Fibroblast of skin of left quadriceps (primary cell): ENCODE measurements around the gene CRMP1.
"Not testable (repeated sequence)": the region's sequence is repeated elsewhere in the genome, so short reads cannot be mapped to it uniquely, and the experiment has no call there.

Experiments used
- DNase-seq, 2 experiments: peaks; one replicate each; pipeline ENCODE4 v3.0.0-alpha.2; 2013; ENCODE audit warnings: low read depth in 2 of 2

Gene CRMP1

DNA sequence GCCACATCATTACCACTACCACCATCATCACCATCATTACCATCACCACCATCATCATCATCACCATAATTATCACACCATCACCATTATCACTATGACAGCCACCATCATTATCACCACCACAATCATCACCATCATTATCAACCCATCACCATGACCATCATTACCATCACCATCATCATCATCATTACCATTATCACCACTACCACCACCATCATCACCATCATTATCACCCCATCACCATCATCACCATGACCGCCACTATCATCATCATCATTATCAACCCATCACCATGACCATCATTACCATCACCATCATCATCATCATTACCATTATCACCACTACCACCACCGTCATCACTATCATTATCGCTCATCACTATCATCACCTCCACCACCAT lies 36.5 kb downstream of the CRMP1 start:
- DNase-seq = not testable (repeated sequence)

DNA sequence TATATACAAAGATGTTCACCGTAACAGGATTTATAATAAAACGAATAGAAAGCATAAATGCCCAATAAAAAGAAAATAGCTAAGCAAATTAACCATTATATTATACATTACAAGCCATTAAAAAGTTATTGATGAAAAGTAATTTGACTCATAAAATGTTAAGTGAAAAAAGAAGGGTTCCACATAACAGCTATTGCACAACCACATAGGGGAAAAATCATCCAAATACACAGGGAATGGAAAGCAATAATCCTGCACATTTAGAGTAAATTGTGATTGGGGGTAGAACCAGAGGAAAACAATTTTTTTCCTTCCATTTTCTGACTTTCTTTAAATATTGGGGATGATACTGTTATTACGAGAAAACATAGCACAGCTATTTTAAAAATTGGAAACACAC lies 38.0 kb downstream of the CRMP1 start:
- DNase-seq = no peak

DNA sequence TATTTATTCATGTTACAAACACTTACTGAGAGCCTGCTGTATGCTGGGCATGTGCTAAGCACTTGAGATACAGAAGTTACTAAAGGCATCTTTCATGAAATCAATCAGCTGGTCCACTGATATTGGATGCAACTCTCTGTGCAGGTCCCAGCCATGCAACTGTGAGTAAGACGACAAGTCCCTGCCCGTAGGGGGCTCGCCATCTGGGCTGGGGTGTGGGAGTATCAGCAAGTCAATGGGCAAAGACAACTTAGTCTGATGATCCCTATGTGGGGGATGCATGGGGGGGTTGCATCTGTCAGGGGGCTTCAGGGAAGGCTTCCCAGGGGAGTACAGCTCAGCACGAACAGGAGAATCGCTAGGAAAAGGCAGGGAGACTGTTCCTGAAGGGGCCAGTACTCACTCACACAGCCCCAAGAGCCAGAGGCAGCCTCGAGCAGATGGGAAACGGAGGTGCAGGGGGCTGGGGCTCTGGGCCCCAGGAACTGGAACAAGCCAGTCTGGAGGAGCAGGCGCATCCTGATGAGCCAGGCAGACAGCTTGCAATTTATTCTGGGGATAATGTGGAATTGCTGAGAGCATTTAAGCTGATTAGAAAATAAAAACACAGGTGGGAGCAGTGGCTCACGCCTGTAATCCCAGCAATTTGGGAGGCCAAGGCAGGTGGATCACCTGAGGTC lies 40.2 kb downstream of the CRMP1 start:
- no peak for DNase-seq

DNA sequence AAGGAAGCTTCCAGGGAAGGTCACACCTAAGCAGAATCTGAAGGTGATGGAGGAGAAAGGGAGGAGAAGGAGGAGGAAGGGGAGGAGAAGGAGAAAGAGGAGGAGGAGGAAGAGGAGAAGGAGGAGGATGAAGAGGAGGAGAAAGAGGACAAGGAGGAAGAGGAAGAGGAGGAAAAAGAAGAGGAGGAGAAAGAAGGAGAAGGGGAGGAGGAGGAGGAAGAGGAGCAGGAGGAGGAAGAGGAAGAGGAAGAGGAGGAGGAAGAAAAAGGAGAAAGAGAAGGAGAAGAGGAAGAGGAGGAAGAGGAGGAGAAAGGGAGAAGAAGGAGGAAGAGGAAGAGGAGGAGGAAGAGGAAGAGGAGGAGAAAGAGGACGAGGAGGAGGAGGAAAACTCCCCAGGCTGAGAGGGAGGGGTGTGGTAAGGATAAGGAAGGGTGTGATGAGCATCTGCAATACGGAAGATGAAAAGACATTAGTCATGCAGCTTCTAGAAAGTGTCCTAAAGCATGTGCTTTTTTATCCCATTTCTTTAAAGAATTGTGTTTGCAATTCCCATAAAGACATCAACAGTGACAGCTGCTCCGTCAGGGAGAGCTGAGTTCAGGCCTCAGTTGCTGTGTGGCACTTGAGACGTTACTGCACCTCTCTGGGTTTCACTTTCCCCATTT lies 41.1 kb downstream of the CRMP1 start:
- DNase-seq = no peak

DNA sequence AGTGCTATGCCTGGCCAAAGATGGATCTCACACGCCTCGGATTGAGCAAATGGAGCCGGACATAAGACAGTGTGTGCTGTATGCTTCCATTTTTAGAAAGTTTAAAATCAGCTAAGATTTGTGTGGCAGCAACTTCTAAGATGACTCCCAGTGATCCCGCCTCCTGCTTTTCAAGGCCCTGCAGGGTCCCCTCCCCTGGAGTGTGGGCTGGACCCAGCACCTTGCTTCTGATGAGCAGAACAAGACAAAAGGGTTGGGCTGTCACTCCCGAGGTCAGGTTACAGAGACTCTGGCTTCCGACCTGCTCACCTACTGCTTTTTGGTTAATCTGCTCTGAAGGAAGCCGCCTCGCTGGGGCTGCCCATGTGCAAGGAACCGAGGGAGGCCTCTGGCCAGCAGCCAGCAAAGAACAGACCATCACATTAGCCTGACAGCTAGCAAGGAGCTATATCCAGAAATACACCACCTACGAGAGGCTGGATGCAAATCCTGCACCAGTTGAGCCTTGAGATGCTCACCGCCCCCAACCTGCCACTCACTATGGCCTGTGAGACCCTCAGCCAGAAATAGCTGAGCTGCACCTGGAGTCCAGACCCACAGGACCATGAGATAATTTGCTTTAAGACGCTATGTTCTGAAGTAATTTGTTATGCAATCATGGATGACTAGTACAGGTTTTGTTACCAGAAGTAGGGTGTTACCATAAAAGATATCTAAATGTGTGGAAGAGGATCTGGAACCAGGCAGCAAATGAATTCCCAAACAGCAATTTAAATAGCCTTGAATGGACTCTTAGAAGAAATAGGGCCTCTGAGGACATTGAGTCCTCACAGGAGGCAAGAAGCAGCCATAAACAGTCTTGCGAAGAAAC lies 47.6 kb downstream of the CRMP1 start:
- DNase-seq = no peak

DNA sequence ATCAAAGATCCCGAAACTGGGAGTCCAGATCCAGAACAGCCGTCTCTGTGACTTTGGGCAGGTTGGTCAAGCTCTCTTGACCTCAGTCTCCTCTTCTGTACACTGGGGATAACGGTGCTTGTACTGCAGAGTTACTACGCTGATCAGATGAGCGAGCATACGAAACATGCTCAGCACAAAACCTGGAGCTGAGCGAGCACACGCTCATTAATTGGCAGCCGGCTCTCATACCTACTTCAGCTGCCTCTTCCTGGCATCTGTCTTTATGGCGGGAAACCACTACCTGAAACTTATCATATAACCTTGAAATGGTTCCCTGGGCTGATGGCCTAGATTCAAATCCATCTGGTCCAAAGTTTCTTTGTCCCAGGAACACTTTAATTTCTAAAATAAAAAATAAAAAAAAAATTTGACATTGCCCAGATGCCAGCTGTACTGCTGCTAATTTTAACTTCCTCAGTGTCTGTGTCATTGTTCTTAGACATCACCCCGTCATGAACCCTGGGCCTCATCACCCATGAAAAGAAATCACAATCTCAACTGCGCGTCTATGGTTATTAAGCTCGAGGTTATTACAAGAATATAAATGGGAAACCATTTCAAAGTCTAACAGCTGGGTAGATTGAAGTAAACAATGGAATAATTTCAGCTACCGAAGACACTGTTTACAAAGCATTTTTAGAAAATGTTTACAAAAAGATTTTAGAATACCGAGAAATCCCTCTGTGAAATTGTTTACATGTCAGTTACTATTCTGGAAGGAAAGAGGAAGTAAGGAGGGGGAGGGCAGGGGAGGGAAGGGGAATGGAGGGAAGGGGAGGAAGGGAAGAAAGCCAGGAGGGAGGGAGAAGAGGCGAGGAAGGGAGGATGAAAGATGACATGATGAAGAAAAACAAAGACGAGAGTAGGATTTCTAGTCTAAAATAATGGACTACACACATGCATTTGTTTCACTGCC lies 49.0 kb downstream of the CRMP1 start:
- no peak for DNase-seq

DNA sequence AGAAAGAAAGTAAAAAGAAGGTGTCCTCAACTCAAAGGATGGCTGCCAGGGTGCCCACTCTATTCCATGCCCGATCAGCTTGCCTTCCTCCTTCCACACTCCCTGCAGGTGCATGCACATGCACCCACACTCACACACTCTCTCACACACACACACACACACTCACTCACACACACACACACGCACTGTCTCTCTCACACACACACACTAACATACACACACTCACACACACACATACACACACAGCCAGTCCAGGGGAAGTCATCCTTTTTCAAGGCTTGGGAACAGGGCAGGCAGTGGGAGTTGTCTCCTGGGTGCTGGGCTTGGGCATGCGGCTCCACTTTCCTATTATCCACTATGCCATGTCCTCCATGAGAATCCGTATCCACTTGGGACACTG lies 50.4 kb downstream of the CRMP1 start:
- no peak for DNase-seq

DNA sequence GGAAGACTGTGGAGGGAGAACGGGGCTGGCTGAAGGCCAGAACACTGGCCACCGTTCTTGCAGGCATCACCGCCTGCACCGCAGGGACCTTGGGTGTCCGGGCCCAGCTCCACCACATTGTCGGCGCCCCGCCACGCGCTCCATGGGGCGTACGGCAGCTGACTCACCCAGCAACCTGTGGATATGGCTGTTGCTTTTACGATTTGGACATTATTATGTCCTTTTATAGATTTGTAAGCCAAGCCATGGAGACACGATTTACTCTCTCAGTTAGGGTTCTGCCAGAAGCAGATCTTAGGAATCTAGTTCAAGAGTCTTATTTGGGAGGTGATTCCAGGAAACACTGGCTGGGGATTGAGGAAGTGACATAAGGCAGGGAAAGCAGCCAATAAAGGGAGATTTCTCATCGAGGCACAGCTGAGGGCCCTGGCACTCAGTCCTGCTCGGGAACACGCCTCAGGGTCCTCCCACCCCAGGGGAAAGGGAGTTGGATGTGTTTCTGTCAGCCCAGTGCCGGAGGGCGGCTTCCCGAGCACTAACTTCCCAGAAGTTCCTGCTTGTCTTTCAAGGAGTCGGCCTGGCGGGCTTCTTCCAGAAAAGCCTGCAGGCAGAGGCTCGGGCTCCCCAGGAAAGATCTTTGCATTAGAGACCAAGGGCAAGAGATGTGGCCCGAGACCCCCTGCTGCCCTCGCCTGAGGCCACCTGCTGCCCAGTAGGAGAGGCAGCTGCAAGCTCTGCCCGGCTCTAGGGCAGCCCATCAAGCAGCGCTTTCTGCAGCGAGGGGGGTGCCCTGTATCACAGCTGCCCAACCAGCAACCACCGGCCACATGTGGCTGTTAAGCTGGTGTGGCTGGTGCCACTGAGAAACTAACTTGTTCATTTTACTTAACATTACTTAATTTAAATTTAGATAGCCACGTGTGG lies 52.9 kb downstream of the CRMP1 start:
- peak in 1 of 2 experiments; percentile 2 for DNase-seq

DNA sequence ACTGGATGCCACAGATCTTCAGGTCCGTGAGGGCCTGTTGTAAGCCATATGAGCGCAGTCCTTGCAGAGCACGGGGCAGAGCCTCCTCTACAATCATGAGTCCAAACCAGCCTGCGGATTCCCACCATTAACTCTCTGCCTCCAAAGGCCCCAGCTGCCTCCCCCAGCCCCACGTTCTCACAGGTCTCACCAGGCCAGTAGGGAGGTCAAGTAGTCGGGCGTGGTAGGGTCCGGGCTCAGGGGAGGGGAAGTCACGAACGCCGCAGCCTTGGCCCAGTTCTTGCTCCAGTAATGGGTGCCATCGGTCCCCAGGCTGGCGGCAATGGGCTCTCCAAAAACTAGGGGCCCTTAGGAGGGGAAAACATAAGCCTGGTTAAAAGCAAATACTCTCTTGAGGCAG lies 53.6 kb downstream of the CRMP1 start:
- no peak for DNase-seq

DNA sequence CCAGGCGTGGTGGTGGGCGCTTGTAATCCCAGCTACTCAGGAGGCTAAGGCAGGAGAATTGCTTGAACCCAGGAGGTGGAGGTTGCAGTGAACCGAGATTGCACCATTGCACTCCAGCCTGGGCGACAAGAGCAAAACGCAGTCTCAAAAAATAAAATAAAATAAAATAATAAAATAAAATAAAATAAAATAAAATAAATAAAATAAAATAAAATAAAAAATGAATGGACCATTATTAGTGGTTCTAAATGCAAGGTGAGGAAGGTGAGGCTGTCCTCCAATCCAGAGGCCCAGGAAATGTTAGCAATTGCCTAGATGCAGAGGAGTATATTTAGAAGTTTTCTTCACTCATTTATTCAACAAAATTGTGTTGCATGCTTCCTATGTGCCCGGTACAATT lies 55.4 kb downstream of the CRMP1 start:
- DNase-seq = not testable (repeated sequence)

DNA sequence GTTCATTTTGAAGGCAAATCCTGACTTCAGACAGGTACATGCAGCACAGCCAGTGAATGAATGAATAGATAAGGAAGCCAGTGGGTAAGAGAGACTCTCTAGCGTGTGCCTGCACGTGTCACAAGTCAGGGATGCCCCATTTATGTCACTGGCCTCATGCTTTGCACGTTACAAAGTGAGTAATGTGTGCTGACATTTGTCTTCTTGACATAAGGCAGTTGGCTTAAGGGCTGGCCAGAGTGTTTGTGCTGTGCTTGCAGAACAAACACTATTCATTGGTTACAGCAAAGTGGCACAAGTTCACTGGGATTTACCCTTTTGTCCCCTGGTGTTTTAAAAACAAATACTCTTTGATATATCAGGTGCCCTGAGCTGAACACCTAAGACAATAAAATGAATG lies 55.9 kb downstream of the CRMP1 start:
- no peak for DNase-seq

DNA sequence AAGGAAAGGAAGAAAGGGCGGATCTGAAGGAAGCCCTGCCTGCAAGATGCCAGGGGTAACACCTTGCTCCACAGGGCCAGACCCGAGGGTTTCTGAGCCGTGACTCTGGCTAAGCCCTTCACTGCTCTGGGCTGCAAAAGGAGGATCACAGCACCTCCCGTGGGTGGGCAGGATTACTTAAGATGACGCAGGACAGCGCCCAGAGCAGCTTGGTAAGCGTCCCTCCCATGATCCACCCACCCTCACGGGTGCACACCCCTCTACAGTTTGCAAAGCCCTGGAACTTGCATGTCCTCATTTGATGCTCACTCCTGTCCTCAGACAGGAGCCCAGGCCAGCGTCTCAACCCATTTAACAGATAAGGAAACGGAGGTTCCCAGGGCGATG lies 64.9 kb downstream of the CRMP1 start:
- no peak for DNase-seq

DNA sequence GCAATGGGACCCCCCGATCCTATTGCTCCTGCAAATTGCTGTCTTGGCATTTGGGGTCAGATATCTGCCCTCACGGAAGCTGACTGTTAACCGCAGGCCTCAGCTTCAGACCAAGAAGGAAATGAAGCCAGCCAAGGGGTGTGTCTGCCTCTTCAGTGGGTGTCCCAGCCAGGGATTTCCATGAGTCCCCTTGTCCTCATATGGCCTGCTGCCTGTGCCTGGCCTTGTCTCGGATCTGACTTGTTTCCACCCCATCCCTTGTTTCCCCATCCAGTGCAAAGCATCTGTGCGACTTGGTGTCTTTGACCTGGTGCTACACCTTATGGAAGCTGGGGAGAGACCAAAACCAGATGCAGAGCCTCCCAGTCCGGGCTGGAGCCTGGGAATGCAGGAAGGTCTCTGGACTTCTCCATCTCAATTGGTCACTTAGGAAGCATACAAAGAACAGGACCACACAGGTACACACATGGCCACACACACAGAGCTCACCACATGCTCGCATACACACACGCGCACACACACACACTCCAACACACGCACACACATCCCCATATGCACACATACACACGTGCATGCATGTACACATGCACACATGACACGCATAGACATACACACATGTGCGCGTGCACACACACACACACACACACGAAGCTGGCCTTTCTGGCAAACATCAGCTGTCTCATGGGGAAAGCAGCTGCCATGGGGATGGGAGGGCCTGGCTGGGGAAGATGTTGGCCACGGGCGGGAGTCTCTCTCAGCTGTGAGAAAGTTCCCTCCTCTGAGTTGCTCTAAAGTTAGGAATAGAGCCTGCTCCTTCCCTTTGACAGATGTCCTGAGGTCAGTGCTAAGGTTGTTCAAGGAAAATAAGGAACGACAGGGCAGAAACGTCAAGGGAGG lies 65.5 kb downstream of the CRMP1 start:
- DNase-seq = no peak

DNA sequence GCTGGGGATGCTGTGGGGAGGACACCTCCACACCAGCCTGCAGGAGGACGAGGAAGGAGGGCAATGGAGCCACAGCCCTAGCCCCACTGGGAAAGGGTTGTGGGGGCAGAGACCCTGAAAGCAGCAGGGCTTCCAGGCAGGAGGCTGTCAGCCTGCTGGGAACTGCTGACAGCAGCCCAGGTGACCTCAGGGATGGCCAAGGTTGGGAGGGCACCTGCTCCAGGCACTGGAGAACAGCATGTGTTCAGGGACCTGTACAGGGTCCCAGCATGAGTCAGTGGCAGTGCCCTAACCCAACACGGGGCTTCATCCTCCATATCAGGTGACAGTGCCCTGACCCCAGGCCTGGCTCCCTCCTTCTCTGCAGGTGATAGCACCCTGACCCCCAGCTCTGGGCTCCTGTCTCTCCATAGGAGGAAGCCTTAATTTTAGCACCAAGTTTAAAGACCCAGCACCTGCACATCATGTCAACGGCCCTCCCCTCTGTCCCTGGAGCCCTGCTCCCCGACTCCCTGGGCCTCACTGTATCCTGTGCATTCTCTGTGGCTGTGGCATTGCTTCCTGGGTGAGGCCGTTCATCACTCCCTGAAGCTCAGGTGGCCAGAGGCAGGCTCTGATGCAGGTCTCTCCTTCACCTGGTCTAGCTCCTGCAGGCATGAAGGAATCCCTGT lies 66.3 kb downstream of the CRMP1 start:
- no peak for DNase-seq

DNA sequence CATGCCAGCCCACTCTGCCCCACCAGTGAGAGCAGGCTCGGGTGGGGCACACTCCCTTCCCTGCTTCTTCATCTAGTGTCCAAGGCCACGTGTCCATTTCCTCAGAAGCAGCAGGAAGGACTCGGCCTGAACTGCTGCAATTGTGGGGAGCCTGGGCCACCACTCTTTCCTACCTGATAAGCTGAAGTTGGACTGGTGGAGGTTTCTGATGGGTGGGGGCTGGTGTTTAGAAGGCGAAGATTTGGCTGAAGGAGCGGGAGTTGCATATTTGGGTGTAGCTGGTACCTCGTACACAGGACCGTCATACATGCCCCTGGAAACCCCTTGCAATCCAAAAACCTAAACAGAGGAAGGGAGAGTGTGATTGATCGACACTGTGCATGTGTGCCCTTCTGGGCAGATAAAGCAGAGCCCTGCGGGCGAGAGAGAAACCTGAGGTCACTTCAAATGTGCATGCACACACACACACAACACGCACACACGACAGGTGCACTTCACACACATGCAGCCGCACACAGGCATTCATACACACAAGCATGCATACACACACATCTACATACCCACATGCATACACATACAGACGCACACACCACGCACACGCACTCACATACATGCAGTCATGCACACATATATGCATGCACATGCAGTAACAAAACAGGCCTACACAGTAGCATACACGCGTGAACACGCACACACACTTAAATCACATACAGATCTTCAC lies 67.4 kb downstream of the CRMP1 start:
- DNase-seq = no peak

DNA sequence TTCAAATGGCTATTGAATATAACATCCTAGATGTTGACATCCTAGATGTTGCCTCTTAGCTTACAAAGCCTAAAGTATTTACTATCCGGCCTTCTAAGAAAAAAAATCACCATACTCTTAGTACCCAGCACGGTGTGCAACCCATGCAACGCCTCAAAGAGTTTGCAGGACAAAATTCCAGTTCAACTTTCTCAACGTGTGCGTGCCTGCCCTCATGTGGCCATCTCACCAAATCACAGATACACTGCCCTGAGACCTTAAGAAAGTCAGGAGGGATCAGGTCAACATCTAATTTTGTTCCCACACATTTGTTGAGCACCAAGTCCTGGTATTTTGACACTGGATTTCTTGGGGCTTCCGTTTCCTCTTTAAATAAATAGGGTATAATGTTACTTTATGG lies 68.3 kb downstream of the CRMP1 start:
- DNase-seq = peak in 1 of 2 experiments; percentile 7

DNA sequence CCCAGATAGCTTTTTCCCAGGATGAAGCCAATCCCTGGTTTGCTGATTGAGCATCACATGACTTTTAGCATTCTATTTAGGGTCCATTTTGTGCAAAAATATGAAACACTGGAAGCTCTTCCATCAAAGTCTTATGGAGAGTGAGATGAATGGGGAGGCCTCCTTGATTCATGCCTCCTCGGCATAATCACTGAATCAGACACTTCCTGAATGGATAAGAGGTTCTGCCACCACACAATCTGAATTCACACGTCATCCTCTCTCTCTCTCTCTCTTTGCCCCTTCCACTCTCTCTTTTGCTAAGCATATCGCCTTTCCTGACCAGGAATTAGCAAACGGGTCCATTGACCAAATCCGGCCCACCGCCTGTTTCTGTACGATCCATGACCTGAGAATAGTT lies 68.7 kb downstream of the CRMP1 start:
- no peak for DNase-seq

DNA sequence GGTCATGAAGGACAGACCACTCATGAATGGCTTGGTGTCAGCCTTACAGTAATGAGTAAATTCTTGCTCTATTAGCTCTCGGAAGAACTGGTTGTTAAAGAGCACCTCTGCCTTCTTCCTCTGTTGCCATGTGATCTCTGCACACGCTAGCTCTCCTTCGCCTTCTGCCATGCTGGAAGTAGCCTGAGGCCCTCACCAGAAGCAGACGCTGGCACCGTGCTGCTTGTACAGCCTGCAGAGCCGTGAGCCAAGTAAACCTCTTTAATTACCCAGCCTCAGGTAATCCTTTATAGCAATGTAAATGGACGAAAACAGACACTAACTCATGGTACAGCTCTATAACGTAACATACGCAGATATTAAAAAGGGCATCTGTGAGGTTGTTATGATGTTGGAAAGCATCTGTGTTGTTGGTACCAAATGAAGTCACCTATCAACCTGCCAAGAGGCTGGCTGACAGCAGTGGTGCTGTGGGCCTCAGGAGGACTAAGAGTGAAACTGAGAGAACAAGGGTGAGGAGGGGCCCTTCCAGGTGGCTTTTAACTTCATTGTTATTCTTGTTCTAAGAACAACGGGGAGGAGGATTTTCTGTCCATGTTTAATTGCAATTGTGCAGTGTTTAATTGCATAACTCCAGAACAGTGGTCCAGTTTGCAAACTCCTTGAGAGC lies 69.2 kb downstream of the CRMP1 start:
- no peak for DNase-seq
